GM12892 (cell line): Measurements from ENCODE around the gene SCGB1C1.
"Not testable (repeated sequence)": the region's sequence is repeated elsewhere in the genome, so short reads cannot be mapped to it uniquely, and the experiment has no call there.

Experiments used
- DNase-seq: peaks from one replicate; pipeline ENCODE4 v3.0.0; 2011; ENCODE audit not compliant: insufficient read length
- FAIRE-seq: peaks from 2 replicates; lab custom pipeline; 2011; peaks lifted over from hg19 to GRCh38; lab: Jason Lieb, UNC
- POLR2A ChIP-seq: IDR thresholded peaks from 2 replicates; pipeline ENCODE4 v1.6.1; 2011; ENCODE audit warnings: low read depth, low read length, control low read depth
- POLR2AphosphoS5 ChIP-seq: IDR thresholded peaks from 2 replicates; pipeline ENCODE4 v1.6.1; 2011; ENCODE audit warnings: low read depth, low read length, control low read depth
- TAF1 ChIP-seq: IDR thresholded peaks from 2 replicates; pipeline ENCODE4 v1.6.1; 2011; ENCODE audit warnings: low read depth, mild to moderate bottlenecking, control low read depth, low read length, borderline replicate concordance

SCGB1C1 gene

GRCh38 chr11:213111-213510 is 20.2 kb downstream of the SCGB1C1 start:
- DNase-seq (no peak), FAIRE-seq (no peak)
- TF ChIP-seq POLR2AphosphoS5 (no peak), POLR2A (no peak), TAF1 (no peak)

GRCh38 chr11:214083-214482 is 21.2 kb downstream of the SCGB1C1 start:
- DNase-seq (no peak), FAIRE-seq (no peak)
- no peak for TF ChIP-seq POLR2AphosphoS5
- TF ChIP-seq TAF1 = no peak
- no peak for TF ChIP-seq POLR2A

GRCh38 chr11:215581-216037 is 22.7 kb downstream of the SCGB1C1 start:
- DNase-seq = no peak
- no peak for TF ChIP-seq TAF1
- no peak for TF ChIP-seq POLR2AphosphoS5
- no peak; the same call in 1 of the 2 replicates for TF ChIP-seq POLR2A
- no peak for FAIRE-seq

GRCh38 chr11:216081-216974 is 23.4 kb downstream of the SCGB1C1 start:
- DNase-seq = no peak
- no peak for FAIRE-seq
- TF ChIP-seq POLR2A (peak; percentile 3; the same call in 1 of the 2 replicates), TAF1 (no peak), POLR2AphosphoS5 (0 out of 2 replicates have a peak, but pooled peaks have one; percentile 9)

GRCh38 chr11:217704-218103 is 24.8 kb downstream of the SCGB1C1 start:
- FAIRE-seq (no peak), DNase-seq (no peak)

GRCh38 chr11:218815-219593 is 26.1 kb downstream of the SCGB1C1 start:
- no peak for TF ChIP-seq POLR2AphosphoS5
- no peak for TF ChIP-seq POLR2A
- TF ChIP-seq TAF1 = no peak
- FAIRE-seq (no peak), DNase-seq (no peak)

More at GRCh38 chr11:217704-218103, 24.8 kb downstream of the SCGB1C1 start:
- TF ChIP-seq POLR2AphosphoS5 (no peak), TAF1 (no peak), POLR2A (no peak)

GRCh38 chr11:220641-221215 is 27.9 kb downstream of the SCGB1C1 start:
- FAIRE-seq = peak; percentile 98
- not testable (repeated sequence) for DNase-seq

GRCh38 chr11:221539-221938 is 28.7 kb downstream of the SCGB1C1 start:
- no peak for DNase-seq
- no peak for FAIRE-seq
- TF ChIP-seq POLR2AphosphoS5 (no peak), POLR2A (no peak), TAF1 (no peak)

- DNase-seq = no peak
- TF ChIP-seq TAF1 = no peak
- no peak for TF ChIP-seq POLR2AphosphoS5
- no peak for TF ChIP-seq POLR2A
- FAIRE-seq = no peak
These were observed 29.3 kb downstream of the SCGB1C1 start for GRCh38 chr11:221998-222789.

GRCh38 chr11:223026-223789 is 30.3 kb downstream of the SCGB1C1 start:
- TF ChIP-seq POLR2A = no peak
- TF ChIP-seq POLR2AphosphoS5 = no peak
- TF ChIP-seq TAF1 = no peak
- FAIRE-seq = no peak
- no peak for DNase-seq
